WTC11 (cell line): ENCODE data around the gene ADAP1. TPM values are rescaled to one million over a fixed set of nuclear protein-coding genes. Genes with fewer than 3 reads are reported as not detected.

ENCODE experiments used
- ATF1 ChIP-seq: sonication (generic); formaldehyde crosslinking; IDR thresholded peaks from 2 replicates; pipeline ENCODE4 v1.8.1; 2023; ENCODE audit warnings: mild to moderate bottlenecking, moderate library complexity, missing genetic modification reagents
- CBFB ChIP-seq: sonication (generic); formaldehyde crosslinking; IDR thresholded peaks from 2 replicates; pipeline ENCODE4 v1.8.1; 2022; ENCODE audit warnings: mild to moderate bottlenecking, low read depth, missing genetic modification reagents
- E2F4 ChIP-seq: sonication (generic); formaldehyde crosslinking; IDR thresholded peaks from 2 replicates; pipeline ENCODE4 v1.8.1; 2022; ENCODE audit warnings: low read depth, mild to moderate bottlenecking, moderate library complexity, missing genetic modification reagents, borderline replicate concordance
- GABPB1 ChIP-seq: sonication (generic); formaldehyde crosslinking; IDR thresholded peaks from 2 replicates; pipeline ENCODE4 v1.8.1; 2023; ENCODE audit warnings: mild to moderate bottlenecking, missing genetic modification reagents
- IRF1 ChIP-seq: sonication (generic); formaldehyde crosslinking; IDR thresholded peaks from 2 replicates; pipeline ENCODE4 v1.8.0; 2023; ENCODE audit warnings: missing genetic modification reagents
- KAT7 ChIP-seq: sonication (generic); formaldehyde crosslinking; IDR thresholded peaks from 2 replicates; pipeline ENCODE4 v1.8.1; 2023; ENCODE audit warnings: missing genetic modification reagents, mild to moderate bottlenecking, borderline replicate concordance
- NFATC4 ChIP-seq: fragments of 250-450 bp; sonication (Bioruptor Pico); IDR thresholded peaks from 2 replicates; pipeline ENCODE4 v1.9.0; 2021; ENCODE audit warnings: mild to moderate bottlenecking
- NFYB ChIP-seq: sonication (generic); formaldehyde crosslinking; conservative IDR thresholded peaks from 2 replicates; pipeline ENCODE4 v1.8.0; 2022; ENCODE audit warnings: low read depth, missing genetic modification reagents
- RELA ChIP-seq: sonication (generic); formaldehyde crosslinking; IDR thresholded peaks from 2 replicates; pipeline ENCODE4 v1.8.1; 2022; ENCODE audit warnings: missing genetic modification reagents, mild to moderate bottlenecking, borderline replicate concordance
- SMAD3 ChIP-seq: sonication (generic); formaldehyde crosslinking; IDR thresholded peaks from 2 replicates; pipeline ENCODE4 v1.8.0; 2022; ENCODE audit warnings: missing genetic modification reagents, mild to moderate bottlenecking, borderline replicate concordance
- SP1 ChIP-seq: sonication (generic); formaldehyde crosslinking; conservative IDR thresholded peaks from 2 replicates; pipeline ENCODE4 v1.8.1; 2022; ENCODE audit warnings: missing genetic modification reagents
- STAT6 ChIP-seq: sonication (generic); formaldehyde crosslinking; conservative IDR thresholded peaks from 2 replicates; pipeline ENCODE4 v1.8.1; 2023; ENCODE audit warnings: mild to moderate bottlenecking, low read depth, missing genetic modification reagents, moderate library complexity
- USF1 ChIP-seq: sonication (generic); formaldehyde crosslinking; IDR thresholded peaks from 2 replicates; pipeline ENCODE4 v1.8.0; 2022; ENCODE audit warnings: mild to moderate bottlenecking, missing genetic modification reagents
- USF2 ChIP-seq: sonication (generic); formaldehyde crosslinking; IDR thresholded peaks from 2 replicates; pipeline ENCODE4 v1.8.1; 2023; ENCODE audit warnings: mild to moderate bottlenecking, missing genetic modification reagents, moderate library complexity
- ZBTB43 ChIP-seq: sonication (generic); formaldehyde crosslinking; IDR thresholded peaks from 2 replicates; pipeline ENCODE4 v1.8.1; 2023; ENCODE audit warnings: mild to moderate bottlenecking, missing genetic modification reagents
- ZNF121 ChIP-seq: sonication (generic); formaldehyde crosslinking; IDR thresholded peaks from 2 replicates; pipeline ENCODE4 v1.8.0; 2023; ENCODE audit warnings: missing genetic modification reagents
- ZNF219 ChIP-seq: sonication (generic); formaldehyde crosslinking; IDR thresholded peaks from 2 replicates; pipeline ENCODE4 v1.8.0; 2023; ENCODE audit warnings: missing genetic modification reagents, mild to moderate bottlenecking, borderline replicate concordance
- ZNF396 ChIP-seq: fragments of 250-450 bp; sonication (Bioruptor Pico); IDR thresholded peaks from 2 replicates; pipeline ENCODE4 v1.8.0; 2021; ENCODE audit warnings: mild to moderate bottlenecking, moderate library complexity, borderline replicate concordance
- ZNF671 ChIP-seq: fragments of 250-450 bp; sonication (Bioruptor Pico); IDR thresholded peaks from 2 replicates; pipeline ENCODE4 v1.8.0; 2021; ENCODE audit warnings: mild to moderate bottlenecking
- total RNA-seq: library from RNA; stranded (reverse); gene quantifications from 3 replicates; pipeline ENCODE4 v1.2.3, GENCODE V29; 2021
- TF ChIP-seq, protein P1 (sequence below): fragments of 200-600 bp; IDR thresholded peaks from 2 replicates; pipeline ENCODE4 v1.8.0; 2022; ENCODE audit warnings: antibody characterized with exemption
- TF ChIP-seq, protein P2 (sequence below): sonication (generic); formaldehyde crosslinking; IDR thresholded peaks from 2 replicates; pipeline ENCODE4 v1.8.0; 2023; ENCODE audit warnings: mild to moderate bottlenecking, missing genetic modification reagents
- TF ChIP-seq, protein P3 (sequence below): sonication (generic); formaldehyde crosslinking; IDR thresholded peaks from 2 replicates; pipeline ENCODE4 v1.8.0; 2022; ENCODE audit warnings: missing genetic modification reagents

Gene ADAP1
- total RNA-seq, 1 experiment from 2014 or later = 4.3 TPM

GRCh38 chr7:992709-993607, 38.5 kb upstream of the ADAP1 start (continued):
- TF ChIP-seq, protein P1, sequence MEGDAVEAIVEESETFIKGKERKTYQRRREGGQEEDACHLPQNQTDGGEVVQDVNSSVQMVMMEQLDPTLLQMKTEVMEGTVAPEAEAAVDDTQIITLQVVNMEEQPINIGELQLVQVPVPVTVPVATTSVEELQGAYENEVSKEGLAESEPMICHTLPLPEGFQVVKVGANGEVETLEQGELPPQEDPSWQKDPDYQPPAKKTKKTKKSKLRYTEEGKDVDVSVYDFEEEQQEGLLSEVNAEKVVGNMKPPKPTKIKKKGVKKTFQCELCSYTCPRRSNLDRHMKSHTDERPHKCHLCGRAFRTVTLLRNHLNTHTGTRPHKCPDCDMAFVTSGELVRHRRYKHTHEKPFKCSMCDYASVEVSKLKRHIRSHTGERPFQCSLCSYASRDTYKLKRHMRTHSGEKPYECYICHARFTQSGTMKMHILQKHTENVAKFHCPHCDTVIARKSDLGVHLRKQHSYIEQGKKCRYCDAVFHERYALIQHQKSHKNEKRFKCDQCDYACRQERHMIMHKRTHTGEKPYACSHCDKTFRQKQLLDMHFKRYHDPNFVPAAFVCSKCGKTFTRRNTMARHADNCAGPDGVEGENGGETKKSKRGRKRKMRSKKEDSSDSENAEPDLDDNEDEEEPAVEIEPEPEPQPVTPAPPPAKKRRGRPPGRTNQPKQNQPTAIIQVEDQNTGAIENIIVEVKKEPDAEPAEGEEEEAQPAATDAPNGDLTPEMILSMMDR = peak; percentile 96
- TF ChIP-seq ZNF219 (CRISPR knock-in tag) (no peak), E2F4 (no peak), USF1 (no peak), SP1 (peak; percentile 89), ZBTB43 (CRISPR knock-in tag) (no peak), IRF1 (no peak), ZNF121 (CRISPR knock-in tag) (peak; percentile 60; the same call in 1 of the 2 replicates), RELA (no peak), USF2 (CRISPR knock-in tag) (peak; percentile 24; the same call in 1 of the 2 replicates), NFATC4 (CRISPR knock-in tag) (no peak), ATF1 (CRISPR knock-in tag) (no peak), KAT7 (CRISPR knock-in tag) (no peak), GABPB1 (CRISPR knock-in tag) (peak; percentile 67), STAT6 (CRISPR knock-in tag) (no peak), SMAD3 (CRISPR knock-in tag) (peak; percentile 54; the same call in 1 of the 2 replicates), ZNF396 (CRISPR knock-in tag) (no peak), CBFB (CRISPR knock-in tag) (no peak), ZNF671 (CRISPR knock-in tag) (no peak), NFYB (CRISPR knock-in tag) (no peak)
- TF ChIP-seq, protein P2, sequence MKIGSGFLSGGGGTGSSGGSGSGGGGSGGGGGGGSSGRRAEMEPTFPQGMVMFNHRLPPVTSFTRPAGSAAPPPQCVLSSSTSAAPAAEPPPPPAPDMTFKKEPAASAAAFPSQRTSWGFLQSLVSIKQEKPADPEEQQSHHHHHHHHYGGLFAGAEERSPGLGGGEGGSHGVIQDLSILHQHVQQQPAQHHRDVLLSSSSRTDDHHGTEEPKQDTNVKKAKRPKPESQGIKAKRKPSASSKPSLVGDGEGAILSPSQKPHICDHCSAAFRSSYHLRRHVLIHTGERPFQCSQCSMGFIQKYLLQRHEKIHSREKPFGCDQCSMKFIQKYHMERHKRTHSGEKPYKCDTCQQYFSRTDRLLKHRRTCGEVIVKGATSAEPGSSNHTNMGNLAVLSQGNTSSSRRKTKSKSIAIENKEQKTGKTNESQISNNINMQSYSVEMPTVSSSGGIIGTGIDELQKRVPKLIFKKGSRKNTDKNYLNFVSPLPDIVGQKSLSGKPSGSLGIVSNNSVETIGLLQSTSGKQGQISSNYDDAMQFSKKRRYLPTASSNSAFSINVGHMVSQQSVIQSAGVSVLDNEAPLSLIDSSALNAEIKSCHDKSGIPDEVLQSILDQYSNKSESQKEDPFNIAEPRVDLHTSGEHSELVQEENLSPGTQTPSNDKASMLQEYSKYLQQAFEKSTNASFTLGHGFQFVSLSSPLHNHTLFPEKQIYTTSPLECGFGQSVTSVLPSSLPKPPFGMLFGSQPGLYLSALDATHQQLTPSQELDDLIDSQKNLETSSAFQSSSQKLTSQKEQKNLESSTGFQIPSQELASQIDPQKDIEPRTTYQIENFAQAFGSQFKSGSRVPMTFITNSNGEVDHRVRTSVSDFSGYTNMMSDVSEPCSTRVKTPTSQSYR (CRISPR knock-in tag) = no peak
- TF ChIP-seq, protein P3, sequence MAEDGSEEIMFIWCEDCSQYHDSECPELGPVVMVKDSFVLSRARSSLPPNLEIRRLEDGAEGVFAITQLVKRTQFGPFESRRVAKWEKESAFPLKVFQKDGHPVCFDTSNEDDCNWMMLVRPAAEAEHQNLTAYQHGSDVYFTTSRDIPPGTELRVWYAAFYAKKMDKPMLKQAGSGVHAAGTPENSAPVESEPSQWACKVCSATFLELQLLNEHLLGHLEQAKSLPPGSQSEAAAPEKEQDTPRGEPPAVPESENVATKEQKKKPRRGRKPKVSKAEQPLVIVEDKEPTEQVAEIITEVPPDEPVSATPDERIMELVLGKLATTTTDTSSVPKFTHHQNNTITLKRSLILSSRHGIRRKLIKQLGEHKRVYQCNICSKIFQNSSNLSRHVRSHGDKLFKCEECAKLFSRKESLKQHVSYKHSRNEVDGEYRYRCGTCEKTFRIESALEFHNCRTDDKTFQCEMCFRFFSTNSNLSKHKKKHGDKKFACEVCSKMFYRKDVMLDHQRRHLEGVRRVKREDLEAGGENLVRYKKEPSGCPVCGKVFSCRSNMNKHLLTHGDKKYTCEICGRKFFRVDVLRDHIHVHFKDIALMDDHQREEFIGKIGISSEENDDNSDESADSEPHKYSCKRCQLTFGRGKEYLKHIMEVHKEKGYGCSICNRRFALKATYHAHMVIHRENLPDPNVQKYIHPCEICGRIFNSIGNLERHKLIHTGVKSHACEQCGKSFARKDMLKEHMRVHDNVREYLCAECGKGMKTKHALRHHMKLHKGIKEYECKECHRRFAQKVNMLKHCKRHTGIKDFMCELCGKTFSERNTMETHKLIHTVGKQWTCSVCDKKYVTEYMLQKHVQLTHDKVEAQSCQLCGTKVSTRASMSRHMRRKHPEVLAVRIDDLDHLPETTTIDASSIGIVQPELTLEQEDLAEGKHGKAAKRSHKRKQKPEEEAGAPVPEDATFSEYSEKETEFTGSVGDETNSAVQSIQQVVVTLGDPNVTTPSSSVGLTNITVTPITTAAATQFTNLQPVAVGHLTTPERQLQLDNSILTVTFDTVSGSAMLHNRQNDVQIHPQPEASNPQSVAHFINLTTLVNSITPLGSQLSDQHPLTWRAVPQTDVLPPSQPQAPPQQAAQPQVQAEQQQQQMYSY (CRISPR knock-in tag) = no peak
